RWPE2 (cell line): ENCODE results near the gene EIF2S3.

ENCODE experiments used
- ATAC-seq: fragments of 200-7000 bp; cut with Tn5 transposase; 3 replicates; pipeline ENCODE4 v1.9.1; 2021; ENCODE audit warnings: low read depth
- DNase-seq: peaks from one replicate; pipeline ENCODE4 v3.0.0-alpha.2; 2020; ENCODE audit warnings: low spot score
- H3K27ac ChIP-seq: fragments of 450-650 bp; 2 replicates; pipeline ENCODE4 v1.5.1; 2017; ENCODE audit warnings: mild to moderate bottlenecking; ENCODE audit not compliant: poor library complexity, severe bottlenecking
- H3K27me3 ChIP-seq: fragments of 250-450 bp; sonication (Bioruptor Pico); 2 replicates; pipeline ENCODE4 v1.5.1; 2021; ENCODE audit warnings: mild to moderate bottlenecking, moderate library complexity; ENCODE audit not compliant: insufficient read depth, poor library complexity, severe bottlenecking
- H3K36me3 ChIP-seq: fragments of 250-450 bp; sonication (Bioruptor Pico); 2 replicates; pipeline ENCODE4 v1.5.1; 2020; ENCODE audit warnings: low read depth, mild to moderate bottlenecking, moderate library complexity
- H3K4me1 ChIP-seq: fragments of 250-450 bp; sonication (Bioruptor Pico); 2 replicates; pipeline ENCODE4 v1.5.1; 2021; ENCODE audit warnings: mild to moderate bottlenecking, moderate library complexity; ENCODE audit not compliant: insufficient read depth, poor library complexity, severe bottlenecking
- H3K4me3 ChIP-seq: fragments of 250-450 bp; sonication (Bioruptor Pico); 2 replicates; pipeline ENCODE4 v1.5.1; 2021; ENCODE audit warnings: mild to moderate bottlenecking, moderate library complexity; ENCODE audit not compliant: severe bottlenecking
- H3K9me3 ChIP-seq: fragments of 250-450 bp; sonication (Bioruptor Pico); 2 replicates; pipeline ENCODE4 v1.5.1; 2021; ENCODE audit warnings: mild to moderate bottlenecking, moderate library complexity; ENCODE audit not compliant: severe bottlenecking
- CTCF ChIP-seq: fragments of 450-650 bp; IDR thresholded peaks from one replicate; pipeline ENCODE4 v1.5.1; 2017; ENCODE audit warnings: mild to moderate bottlenecking, moderate library complexity; ENCODE audit not compliant: poor library complexity, severe bottlenecking

Gene EIF2S3

GRCh38 chrX:24023972-24024669 is 30.6 kb upstream of the EIF2S3 start:
- ATAC-seq = no peak
- no peak for DNase-seq
- peak overlapping the region; percentile 67 for H3K27ac ChIP-seq
- H3K4me1 ChIP-seq = no peaks in the 10 kb centered on the region
- no peak for TF ChIP-seq CTCF
- peak overlapping the region; percentile 85 for H3K4me3 ChIP-seq
- no peaks in the 10 kb centered on the region for H3K36me3 ChIP-seq
- no peaks in the 10 kb centered on the region for H3K27me3 ChIP-seq
- no peaks in the 10 kb centered on the region for H3K9me3 ChIP-seq

GRCh38 chrX:24024819-24025740 is 29.7 kb upstream of the EIF2S3 start:
- Histone ChIP-seq H3K4me1 (no peaks in the 10 kb centered on the region), H3K27me3 (no peaks in the 10 kb centered on the region), H3K4me3 (peak overlapping the region; percentile 85), H3K9me3 (no peaks in the 10 kb centered on the region), H3K27ac (peak overlapping the region; percentile 67), H3K36me3 (no peaks in the 10 kb centered on the region)
- TF ChIP-seq CTCF = peak; percentile 37
- DNase-seq = peak; percentile 82
- ATAC-seq = peak; percentile 82

- no peaks in the 10 kb centered on the region for H3K36me3 ChIP-seq
- TF ChIP-seq CTCF = no peak
- no peaks in the 10 kb centered on the region for H3K4me1 ChIP-seq
- no peaks in the 10 kb centered on the region for H3K9me3 ChIP-seq
- peak overlapping the region; percentile 85 for H3K4me3 ChIP-seq
- H3K27ac ChIP-seq = peak overlapping the region; percentile 67
- ATAC-seq = peak; percentile 18
- no peaks in the 10 kb centered on the region for H3K27me3 ChIP-seq
- DNase-seq = no peak
Observed at GRCh38 chrX:24025741-24026403, 28.9 kb upstream of the EIF2S3 start.

GRCh38 chrX:24026432-24026831 is 28.3 kb upstream of the EIF2S3 start:
- H3K4me1 ChIP-seq = no peaks in the 10 kb centered on the region
- H3K27ac ChIP-seq = peak overlapping the region; percentile 67
- H3K27me3 ChIP-seq = no peaks in the 10 kb centered on the region
- H3K4me3 ChIP-seq = peak overlapping the region; percentile 85
- ATAC-seq = no peak
- DNase-seq = no peak
- no peaks in the 10 kb centered on the region for H3K36me3 ChIP-seq
- TF ChIP-seq CTCF = no peak
- no peaks in the 10 kb centered on the region for H3K9me3 ChIP-seq
